ENCODE results near the gene APCDD1. TPM values are rescaled to one million over a fixed set of nuclear protein-coding genes. Genes with fewer than 3 reads are reported as not detected.

APCDD1 gene
- total and polyA plus RNA-seq, 2 of the 8 experiments (the other 6 are each of a cell fraction or from before 2014, with no cell fraction given), result 2.6 to 3.6 TPM

GRCh38 chr18:10419420-10420103 is 34.9 kb upstream of the APCDD1 start:
- no peak overlapping the region for H4K5ac ChIP-seq (ENCODE audit: insufficient read length, low read depth, low read length)
- no peak for FAIRE-seq
- POLR2A ChIA-PET (ENCODE audit: partially characterized antibody), result no interaction called here
- TF ChIP-seq JUND (IDR thresholded peaks at IDR 0.05; ENCODE audit: low read length) (no peak), SP2 (IDR thresholded peaks at IDR 0.05; ENCODE audit: low read length) (no peak), RBBP5 (IDR thresholded peaks at IDR 0.05; ENCODE audit: borderline replicate concordance, low read depth, low read length) (no peak), KDM5A (IDR thresholded peaks at IDR 0.05; ENCODE audit: low read length) (no peak), EZH2 (IDR thresholded peaks at IDR 0.05; ENCODE audit: low read depth, low read length, severe bottlenecking) (no peak), HDAC6 (IDR thresholded peaks at IDR 0.05; ENCODE audit: low read depth, low read length) (no peak), FOSL1 (IDR thresholded peaks at IDR 0.05; ENCODE audit: insufficient read depth, low read depth, low read length) (no peak), JUN (IDR thresholded peaks at IDR 0.05; ENCODE audit: low read depth, low read length) (no peak), ZNF274 (IDR thresholded peaks at IDR 0.05; ENCODE audit: borderline replicate concordance, extremely low read depth, low read length) (no peak), SP4 (IDR thresholded peaks at IDR 0.05; ENCODE audit: low read length) (no peak), CTBP2 (IDR thresholded peaks at IDR 0.05; ENCODE audit: borderline replicate concordance, insufficient read depth, insufficient read length, low read length) (no peak), POU5F1 (IDR thresholded peaks at IDR 0.05; ENCODE audit: low read depth, low read length) (no peak), MAX (IDR thresholded peaks at IDR 0.05) (no peak), TEAD4 (IDR thresholded peaks at IDR 0.05; ENCODE audit: low read depth, low read length) (no peak)

More at GRCh38 chr18:10419420-10420103, 34.9 kb upstream of the APCDD1 start:
- H2AFZ ChIP-seq (ENCODE audit: low read length), result no peak overlapping the region
- H2BK15ac ChIP-seq (ENCODE audit: low read length), result no peak overlapping the region
- CTCF ChIA-PET (ENCODE audit: partially characterized antibody), result no interaction called here
- no peaks in the 10 kb centered on the region for H3K4me1 ChIP-seq (replicated peaks in 1 of 4; ENCODE audit: control insufficient read depth in 3 of 4, insufficient read depth in 4 of 4, low read length in 3 of 4)
- no peaks in the 10 kb centered on the region for H3K79me2 ChIP-seq (ENCODE audit: control insufficient read depth in 1 of 2, insufficient read depth in 2 of 2, low read length in 2 of 2)
- no peak overlapping the region for H3K14ac ChIP-seq (ENCODE audit: insufficient read length)
- no peak overlapping the region for H2BK5ac ChIP-seq (ENCODE audit: low read depth, low read length)
- H3K4ac ChIP-seq (replicated peaks; ENCODE audit: insufficient read length, low read depth, low read length), result no peak overlapping the region
- no peaks in the 10 kb centered on the region for H3K79me1 ChIP-seq (ENCODE audit: low read depth, low read length)
- DNase-seq (ENCODE audit: low read depth in 1 of 2, low spot score in 2 of 2), result no peak
- H3K27ac ChIP-seq (ENCODE audit: low read depth, low read length), result no peak overlapping the region
- H2BK20ac ChIP-seq (ENCODE audit: low read length), result no peak overlapping the region
- H3K9ac ChIP-seq (replicated peaks in 1 of 4; ENCODE audit: extremely low read depth in 1 of 4, low read depth in 3 of 4, low read length in 3 of 4), result no peak overlapping the region
- no peak overlapping the region for H3K18ac ChIP-seq (ENCODE audit: extremely low read depth, low read length)
- no peak overlapping the region for H4K8ac ChIP-seq (ENCODE audit: extremely low read depth, insufficient read depth, low read length)
- no peak overlapping the region for H3K4me2 ChIP-seq (ENCODE audit: insufficient read depth in 1 of 2, low read depth in 2 of 2, low read length in 2 of 2)
- H3K36me3 ChIP-seq (ENCODE audit: control insufficient read depth in 2 of 4, insufficient read depth in 4 of 4, low read length in 3 of 4), result no peaks in the 10 kb centered on the region
- no peak overlapping the region for H2BK12ac ChIP-seq (ENCODE audit: low read depth, low read length)
- H4K20me1 ChIP-seq (replicated peaks in 1 of 2; ENCODE audit: control insufficient read depth in 1 of 2, insufficient read depth in 2 of 2, low read length in 2 of 2), result no peaks in the 10 kb centered on the region
- H3K23ac ChIP-seq (ENCODE audit: insufficient read length), result no peak overlapping the region
- H2BK120ac ChIP-seq (replicated peaks; ENCODE audit: low read depth, low read length), result no peak overlapping the region
- no peaks in the 10 kb centered on the region for H3K23me2 ChIP-seq (ENCODE audit: low read depth, low read length)
- no peak overlapping the region for H3K4me3 ChIP-seq (ENCODE audit: extremely low read depth in 1 of 4, insufficient read depth in 2 of 4, low read depth in 3 of 4, low read length in 4 of 4)
- no peaks in the 10 kb centered on the region; a peak in 1 of 4 replicates for H3K9me3 ChIP-seq (ENCODE audit: insufficient read depth in 2 of 2, low read depth in 1 of 2, low read length in 1 of 2)
- H4K91ac ChIP-seq (replicated peaks; ENCODE audit: insufficient read length, low read length), result no peak overlapping the region
- 85% methylated on average over 5 of the region's 5 CpGs; no CpG with 5 or more reads in 1 of the 2 experiments for WGBS, 2 experiments (ENCODE audit: extremely low coverage in 1 of 2, insufficient coverage in 1 of 2, insufficient read length in 1 of 2, insufficient replicate concordance in 2 of 2, low coverage in 1 of 2, low lambda C conversion rate in 2 of 2, missing lambda C conversion rate in 1 of 2)
- no peak overlapping the region for H2AK5ac ChIP-seq (ENCODE audit: low read depth, low read length)
- no peak overlapping the region for H3K56ac ChIP-seq (replicated peaks; ENCODE audit: insufficient read length, low read depth, low read length)
- no peaks in the 10 kb centered on the region; a peak in 1 of 7 replicates for H3K27me3 ChIP-seq (replicated peaks in 1 of 4; ENCODE audit: control insufficient read depth in 3 of 4, extremely low read depth in 1 of 4, insufficient read depth in 3 of 4, low read length in 3 of 4)

Data from H1 (cell line).